ENCODE results near the gene PCYOX1L. TPM values are rescaled to one million over a fixed set of nuclear protein-coding genes. Genes with fewer than 3 reads are reported as not detected.

Gene PCYOX1L, protein sequence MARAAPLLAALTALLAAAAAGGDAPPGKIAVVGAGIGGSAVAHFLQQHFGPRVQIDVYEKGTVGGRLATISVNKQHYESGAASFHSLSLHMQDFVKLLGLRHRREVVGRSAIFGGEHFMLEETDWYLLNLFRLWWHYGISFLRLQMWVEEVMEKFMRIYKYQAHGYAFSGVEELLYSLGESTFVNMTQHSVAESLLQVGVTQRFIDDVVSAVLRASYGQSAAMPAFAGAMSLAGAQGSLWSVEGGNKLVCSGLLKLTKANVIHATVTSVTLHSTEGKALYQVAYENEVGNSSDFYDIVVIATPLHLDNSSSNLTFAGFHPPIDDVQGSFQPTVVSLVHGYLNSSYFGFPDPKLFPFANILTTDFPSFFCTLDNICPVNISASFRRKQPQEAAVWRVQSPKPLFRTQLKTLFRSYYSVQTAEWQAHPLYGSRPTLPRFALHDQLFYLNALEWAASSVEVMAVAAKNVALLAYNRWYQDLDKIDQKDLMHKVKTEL
- 10 to 100 TPM; 21.7 to 22.3 TPM for total RNA-seq

DNA sequence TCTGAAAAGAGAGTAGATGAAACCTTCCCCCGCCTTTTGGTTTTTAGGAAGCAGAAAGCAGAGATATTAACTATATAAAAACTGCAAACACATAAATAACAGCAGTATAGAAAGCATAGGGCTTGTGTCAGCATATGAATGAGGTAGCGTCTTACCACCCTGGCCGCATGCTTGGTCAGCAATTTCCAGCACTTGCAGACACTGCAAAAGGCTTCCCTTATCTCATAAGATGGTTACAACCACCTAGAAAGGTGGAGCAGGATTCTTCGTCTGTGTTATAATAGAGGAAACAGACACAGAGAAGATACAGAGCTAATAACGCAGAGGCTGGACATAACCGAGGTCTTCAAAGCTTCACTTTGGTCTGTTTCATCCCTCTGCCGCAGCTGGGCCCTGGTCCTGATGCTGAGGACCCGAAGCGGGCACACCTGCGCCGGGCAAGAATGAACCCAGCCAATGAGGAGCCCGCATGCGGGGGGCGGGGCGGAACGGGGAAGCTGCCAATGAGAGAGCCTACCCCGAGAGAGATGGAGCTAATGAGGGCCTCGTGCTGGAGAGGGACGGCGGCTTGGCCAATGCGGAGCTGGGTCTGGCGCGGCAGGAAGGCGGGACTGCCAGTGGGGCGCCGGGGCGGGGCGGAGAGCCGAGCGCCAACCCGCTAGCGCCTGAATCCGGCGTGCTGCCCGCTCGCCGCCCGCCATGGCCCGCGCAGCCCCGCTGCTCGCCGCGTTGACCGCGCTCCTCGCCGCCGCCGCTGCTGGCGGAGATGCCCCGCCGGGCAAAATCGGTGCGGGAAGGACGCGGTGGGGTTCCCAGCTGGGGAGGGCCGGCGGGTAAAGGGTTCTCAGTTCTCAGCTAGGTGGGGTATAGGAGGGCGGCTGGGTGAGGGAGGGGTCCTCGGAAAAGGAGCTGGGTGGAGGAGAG lies at the start of gene PCYOX1L:
Gene PCYOX1L (plus strand): TSS at position 677 of the 924 bp plus-strand sequence. CDS start 23 bp downstream, at position 700.
- CTCF ChIA-PET: interaction anchor here (0.8 to 2.5 kb wide), 7 partner anchors 8 to 193 kb away, joined by 3 to 11 read pairs (median 6); partner anchors contain the start of genes CSNK1A1 and GRPEL2
- POLR2A ChIA-PET: interaction anchor here (0.7 to 6.0 kb wide), 4 partner anchors 9 to 193 kb away, joined by 3 to 71 read pairs (median 6); partner anchors contain the start of gene GRPEL2

DNA sequence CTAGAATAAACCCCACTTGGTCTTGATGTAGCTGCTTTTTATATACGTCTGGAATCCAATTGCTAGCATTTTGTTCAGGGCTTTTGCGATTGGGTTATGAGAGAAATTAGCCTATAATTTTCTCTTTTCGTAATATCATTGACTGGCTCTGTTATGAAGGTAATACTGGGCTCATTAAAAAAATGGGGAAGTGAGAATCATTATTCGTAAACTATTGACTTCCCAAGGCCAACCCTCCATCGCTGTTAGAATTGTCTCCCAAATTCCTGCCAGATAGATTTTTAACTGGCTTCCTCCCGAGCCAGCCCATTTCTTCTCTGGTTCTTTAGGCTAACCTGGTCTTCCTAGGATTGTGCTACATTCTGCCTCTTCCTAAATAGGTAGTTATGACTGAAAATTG lies 48.5 kb upstream of the PCYOX1L start:
- ChIA-PET POLR2A (no interaction called here), CTCF (interaction anchor here (1.0 to 2.5 kb wide), 2 partner anchors 8 to 58 kb away, joined by 3 to 8 read pairs; no protein-coding TSS in a partner anchor)

DNA sequence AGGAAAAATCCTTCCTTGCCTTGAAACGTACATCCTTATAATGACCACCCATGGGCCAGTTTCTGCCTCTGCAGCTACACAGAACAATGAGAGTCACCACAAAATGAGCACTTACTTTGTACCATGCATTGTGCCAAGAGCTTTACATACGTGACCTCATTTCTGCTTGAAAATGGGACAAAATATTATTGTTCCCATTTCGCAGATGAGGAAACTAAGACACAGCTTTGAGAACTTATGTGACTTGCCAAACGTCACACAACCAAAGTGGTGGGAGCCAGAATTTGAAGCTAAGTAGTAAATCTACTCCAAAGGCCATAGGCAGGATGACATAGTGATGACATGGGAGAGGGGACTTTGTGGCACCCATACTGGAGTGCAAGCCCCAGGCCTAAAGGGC lies 47.4 kb upstream of the PCYOX1L start:
- POLR2A ChIA-PET: no interaction called here
- CTCF ChIA-PET: interaction anchor here (2.5 kb wide), 1 partner anchor 57 kb away, joined by 8 read pairs; no protein-coding TSS in a partner anchor

DNA sequence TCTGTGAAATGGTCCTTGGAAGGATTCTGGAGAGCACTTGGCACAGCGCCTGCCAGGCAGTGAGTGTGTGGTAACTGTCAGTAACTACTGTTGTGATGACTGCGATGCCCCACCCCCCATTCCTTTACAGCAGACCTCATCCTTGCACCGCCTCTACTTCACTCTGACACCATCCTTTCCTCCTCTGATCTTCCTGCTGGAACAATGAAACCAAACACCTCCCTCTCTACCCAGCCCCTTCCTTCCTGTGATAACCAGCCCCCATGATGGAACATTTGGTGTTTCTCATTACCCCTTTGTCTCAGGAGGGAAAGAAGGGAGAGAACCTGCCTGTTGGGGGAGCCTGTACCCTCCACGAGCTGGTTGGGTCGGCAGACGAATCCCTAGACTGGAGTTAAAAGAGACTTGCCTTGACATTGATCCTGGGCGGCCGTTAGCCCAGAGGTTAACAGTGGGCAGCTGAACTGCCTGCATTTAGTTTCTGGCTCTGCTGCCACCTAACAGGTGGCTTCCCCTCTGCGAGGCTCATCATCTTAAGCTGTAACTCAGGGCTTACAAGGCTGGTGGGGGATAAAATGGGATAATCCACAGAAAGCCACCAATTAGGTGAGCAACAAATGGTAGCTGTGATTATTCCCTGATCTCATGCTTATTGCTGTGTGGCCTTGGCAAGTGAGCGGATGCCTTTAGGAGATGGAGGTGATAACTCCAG lies 46.7 kb upstream of the PCYOX1L start:
- POLR2A ChIA-PET: no interaction called here
- CTCF ChIA-PET: no interaction called here

DNA sequence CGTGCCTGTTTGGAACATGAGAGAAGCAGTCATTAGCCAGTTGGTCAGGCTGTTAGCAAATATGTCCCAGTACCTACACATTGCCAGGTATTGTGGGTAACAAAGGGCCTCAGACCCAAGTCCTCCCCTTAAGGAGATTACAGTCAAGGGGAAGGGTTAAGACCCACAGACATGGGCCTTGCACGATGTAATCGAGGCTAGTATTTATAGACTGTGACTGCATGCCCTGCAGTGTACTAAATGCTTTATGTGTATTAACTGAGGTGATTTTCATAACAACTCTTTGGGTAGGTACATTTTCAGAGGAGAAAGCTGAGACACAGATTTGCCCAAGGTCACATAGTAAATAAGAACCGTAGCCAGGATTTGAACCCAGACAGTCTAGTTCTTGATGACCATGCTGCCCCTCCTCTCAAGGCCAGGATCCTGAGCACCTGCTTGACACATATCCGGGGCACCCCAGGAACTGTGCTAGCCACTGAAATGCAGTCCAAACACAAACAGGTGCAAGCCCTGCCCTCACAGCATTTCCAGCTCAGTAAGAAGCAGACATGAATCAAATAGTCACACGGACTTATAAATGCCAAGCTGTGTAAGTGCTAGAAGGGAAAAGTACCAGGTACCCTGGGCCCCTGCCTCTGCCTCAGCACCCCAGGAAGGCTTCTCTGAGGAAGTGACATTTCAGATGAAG lies 44.5 kb upstream of the PCYOX1L start:
- POLR2A ChIA-PET: no interaction called here

DNA sequence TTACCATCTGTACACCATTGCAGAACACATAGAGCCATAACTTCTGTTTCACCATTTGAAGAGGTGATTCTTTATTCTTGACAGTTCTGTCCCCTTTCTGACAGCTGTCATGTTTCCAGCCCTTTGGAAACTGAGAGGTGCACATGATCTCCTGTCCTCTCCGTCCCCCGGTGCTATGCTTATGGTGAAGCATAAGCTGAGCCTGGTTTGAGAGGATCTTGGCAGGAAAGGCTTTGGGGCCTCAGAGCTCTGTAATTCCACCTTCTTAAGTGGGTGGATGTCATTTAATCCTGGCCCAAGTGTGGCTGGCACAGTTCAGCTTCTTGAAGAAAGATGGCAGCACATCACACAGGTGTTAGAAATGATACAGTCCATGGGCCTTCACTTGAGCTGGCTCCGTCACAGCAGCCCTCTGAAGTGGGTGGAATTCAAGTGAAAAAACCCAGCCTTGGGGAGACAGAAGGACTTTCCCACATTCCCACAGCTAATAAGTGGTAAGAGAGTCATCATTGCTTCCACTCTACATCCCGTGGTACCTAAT lies 43.2 kb upstream of the PCYOX1L start:
- ChIA-PET CTCF (interaction anchor here (1.1 to 5.4 kb wide), 3 partner anchors 35 to 57 kb away, joined by 3 to 30 read pairs (median 9); no protein-coding TSS in a partner anchor), POLR2A (no interaction called here)

More for the DNA sequence above, 44.5 kb upstream of the PCYOX1L start:
- CTCF ChIA-PET: interaction anchor here (0.7 to 5.4 kb wide), 3 partner anchors 27 to 58 kb away, joined by 4 to 30 read pairs (median 9); no protein-coding TSS in a partner anchor

DNA sequence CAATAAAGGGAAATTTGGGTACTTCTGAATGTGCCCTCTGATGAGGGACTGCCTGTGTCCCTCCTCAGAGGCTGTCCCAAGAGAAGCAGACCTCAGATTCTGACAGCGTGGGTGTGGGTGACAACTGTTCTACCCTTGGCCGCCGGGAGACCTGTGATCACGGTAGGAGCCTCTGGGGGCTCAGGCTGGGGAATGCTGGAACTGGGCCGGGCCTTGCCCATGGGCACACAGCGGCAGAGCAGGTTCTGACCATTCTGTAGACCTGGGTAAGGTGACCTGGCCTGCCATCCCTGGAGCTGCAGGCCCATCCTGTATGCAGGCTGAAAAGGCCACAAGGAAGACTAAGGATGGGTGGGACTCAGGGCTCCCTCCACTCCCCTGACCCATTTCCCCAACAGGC lies 42.1 kb upstream of the PCYOX1L start:
- CTCF ChIA-PET: interaction anchor here (1.4 to 5.4 kb wide), 3 partner anchors 52 to 66 kb away, joined by 3 to 30 read pairs (median 9); no protein-coding TSS in a partner anchor
- POLR2A ChIA-PET: no interaction called here

DNA sequence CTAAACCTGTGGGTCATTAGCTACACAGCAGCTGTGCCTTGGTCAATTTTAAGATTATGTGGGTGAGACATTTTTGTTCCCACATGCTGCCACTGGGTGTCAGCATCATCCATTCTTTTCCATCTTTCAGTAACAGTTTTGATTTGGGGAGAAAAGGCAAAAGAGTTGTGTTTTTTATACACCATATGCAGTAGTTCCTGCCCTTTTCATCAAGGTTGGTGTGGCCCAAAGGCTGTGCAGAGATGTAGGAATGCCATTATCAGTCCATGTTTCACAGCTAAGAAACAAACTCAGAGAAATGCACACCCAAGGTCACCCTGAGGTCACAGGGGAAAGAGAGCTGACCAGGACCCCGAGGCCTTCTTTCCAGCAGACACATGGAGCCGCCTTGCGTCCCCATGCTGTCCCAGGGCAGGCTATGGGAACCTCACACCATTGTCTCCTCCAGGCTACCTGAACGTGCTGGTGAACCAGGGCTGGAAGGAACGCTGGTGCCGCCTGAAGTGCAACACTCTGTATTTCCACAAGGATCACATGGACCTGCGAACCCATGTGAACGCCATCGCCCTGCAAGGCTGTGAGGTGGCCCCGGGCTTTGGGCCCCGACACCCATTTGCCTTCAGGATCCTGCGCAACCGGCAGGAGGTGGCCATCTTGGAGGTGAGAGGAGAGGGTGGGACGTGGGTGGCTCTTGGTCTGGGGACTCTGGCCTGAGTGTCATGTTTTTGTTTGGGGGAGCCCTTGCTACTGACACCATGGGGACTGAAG lies 40.4 kb upstream of the PCYOX1L start:
- POLR2A ChIA-PET: no interaction called here
- CTCF ChIA-PET: interaction anchor here (0.6 to 5.4 kb wide), 13 partner anchors 8 to 123 kb away, joined by 3 to 30 read pairs (median 4); partner anchors contain the start of genes GRPEL2 and PCYOX1L

DNA sequence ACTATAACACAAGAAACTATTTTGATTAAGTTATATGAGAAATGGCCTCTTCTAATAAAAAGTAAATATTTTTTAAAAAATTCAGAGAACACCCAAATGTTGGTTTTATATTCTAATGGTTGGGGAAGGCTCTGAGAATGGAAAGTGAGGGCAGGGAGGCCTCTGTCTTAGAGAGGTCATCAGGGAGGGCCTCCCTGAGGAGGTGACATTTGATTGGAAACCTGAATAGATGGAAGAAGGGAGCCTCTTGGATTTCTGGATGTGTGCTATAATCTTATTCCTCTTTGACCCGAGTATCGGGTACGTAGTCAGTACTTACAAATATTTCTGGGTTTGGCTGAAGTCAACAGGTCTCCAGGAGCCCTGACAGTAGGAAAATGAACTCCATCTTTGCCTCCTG lies 38.7 kb upstream of the PCYOX1L start:
- CTCF ChIA-PET: interaction anchor here (0.6 to 2.7 kb wide), 4 partner anchors 24 to 146 kb away, joined by 3 to 8 read pairs (median 3); partner anchors contain the start of gene GRPEL2

DNA sequence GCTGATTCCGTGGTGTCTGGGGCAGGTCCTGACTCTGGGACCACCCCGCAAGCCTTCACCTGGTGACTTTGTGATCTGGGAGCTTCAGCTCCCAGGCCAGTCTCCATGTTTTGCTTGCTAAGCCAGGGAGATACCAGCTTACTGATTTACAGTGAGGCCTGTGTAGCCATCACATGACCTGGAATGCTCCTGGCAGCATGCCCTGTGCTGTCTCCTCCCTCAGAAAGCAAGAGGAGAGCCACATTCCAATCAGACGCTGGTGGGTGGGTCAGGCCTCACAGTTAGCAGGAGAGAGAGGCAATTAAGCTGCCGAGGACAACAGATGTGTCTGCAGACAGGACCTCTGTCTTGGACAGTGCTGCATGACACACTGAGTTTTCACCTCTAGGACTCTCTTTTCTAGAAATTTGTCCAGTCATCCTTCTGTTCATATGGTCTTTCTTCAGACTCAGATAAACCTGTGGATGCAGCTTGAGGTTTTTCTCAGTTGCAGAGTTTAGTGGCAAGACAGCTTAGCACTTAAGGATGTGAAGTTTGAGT lies 37.0 kb upstream of the PCYOX1L start:
- ChIA-PET POLR2A (no interaction called here), CTCF (interaction anchor here (1.3 to 1.6 kb wide), 3 partner anchors 24 to 61 kb away, joined by 3 read pairs; partner anchors contain the start of gene GRPEL2)

More for the DNA sequence above, 38.7 kb upstream of the PCYOX1L start:
- POLR2A ChIA-PET: no interaction called here

DNA sequence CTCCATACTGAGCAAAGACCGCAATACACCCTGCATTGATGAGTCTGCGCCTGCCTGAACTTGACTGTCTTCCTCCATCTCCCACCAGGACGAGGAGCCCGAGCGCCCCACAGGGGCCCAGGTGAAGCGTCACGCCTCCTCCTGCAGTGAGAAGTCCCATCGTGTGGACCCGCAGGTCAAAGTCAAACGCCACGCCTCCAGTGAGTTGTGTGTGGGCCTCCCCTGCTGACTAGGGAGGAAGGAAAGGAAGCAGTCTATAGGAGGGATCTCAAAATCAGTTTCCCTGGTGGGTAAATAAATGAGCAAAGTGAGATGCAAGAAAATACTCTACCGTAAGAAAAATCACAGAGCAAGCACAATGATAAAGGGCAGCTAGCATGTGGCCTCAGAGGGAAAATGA lies 35.3 kb upstream of the PCYOX1L start:
- ChIA-PET POLR2A (no interaction called here), CTCF (no interaction called here)

DNA sequence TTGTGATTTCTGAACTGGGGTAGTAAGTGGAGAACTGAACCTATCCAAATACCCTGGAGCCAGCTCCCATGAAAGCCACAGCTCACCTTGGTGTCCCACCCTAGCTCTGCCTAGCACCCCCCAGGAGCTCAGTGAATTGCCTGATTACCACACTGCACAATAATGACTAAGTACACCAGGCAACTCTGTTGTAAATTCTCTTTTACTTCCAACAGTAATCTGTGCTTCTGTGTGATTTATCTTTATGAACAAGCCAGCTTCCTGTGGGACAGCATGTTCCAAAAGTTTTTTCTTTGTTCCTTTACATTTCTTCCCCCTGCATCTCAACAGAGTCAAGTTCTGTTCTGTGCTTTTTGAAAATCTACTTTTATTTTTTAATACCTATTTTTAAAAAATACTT lies 34.6 kb upstream of the PCYOX1L start:
- CTCF ChIA-PET: no interaction called here
- POLR2A ChIA-PET: no interaction called here

DNA sequence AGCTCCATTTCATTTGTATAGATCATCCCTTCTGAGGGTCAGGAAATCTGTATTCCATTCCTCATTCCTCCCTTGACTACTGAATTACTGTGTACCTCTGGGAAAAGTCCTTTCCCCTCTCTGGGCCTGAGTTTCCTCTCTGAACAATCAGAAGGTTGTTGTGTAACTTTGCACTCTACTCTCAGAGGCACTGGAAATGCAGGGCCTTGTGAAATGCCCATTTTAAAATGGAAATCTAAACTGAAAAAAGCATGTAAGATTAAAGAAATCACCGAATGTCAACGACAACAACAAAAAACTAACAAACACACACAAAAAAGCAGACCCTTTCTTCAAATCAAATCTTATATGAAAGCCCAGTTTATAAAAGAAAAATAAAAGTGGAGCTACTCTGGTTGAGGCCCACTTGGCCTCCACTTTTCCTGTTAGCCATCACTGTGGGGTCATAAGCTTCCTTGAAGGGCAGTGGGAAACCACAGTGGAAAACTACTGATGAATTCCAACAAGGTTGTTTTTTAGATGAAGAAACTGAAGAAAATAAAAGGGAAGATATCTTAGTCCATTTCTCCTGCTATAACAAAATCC lies 34.1 kb upstream of the PCYOX1L start:
- CTCF ChIA-PET: no interaction called here
- POLR2A ChIA-PET: no interaction called here

DNA sequence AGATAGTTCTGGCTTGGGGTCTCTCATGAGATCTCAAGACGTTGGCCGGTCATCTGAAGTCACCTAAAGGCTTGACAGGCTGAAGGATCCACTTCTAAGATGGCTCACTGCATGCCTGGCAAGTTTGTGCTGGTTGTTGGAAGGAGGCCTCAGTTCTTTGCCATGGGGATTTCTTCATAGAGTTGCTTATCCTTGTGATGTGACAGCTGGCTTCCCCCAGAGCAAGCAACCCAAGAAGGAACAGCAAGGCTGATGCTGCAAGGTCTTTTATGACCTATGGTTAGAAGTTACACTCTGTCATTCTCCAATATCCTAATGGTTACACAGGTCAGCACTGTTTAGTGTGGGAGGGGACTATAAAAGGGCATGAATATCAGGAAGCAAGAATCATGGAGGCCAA lies 33.2 kb upstream of the PCYOX1L start:
- ChIA-PET POLR2A (no interaction called here), CTCF (interaction anchor here (1.8 kb wide), 1 partner anchor 47 kb away, joined by 6 read pairs; no protein-coding TSS in a partner anchor)

DNA sequence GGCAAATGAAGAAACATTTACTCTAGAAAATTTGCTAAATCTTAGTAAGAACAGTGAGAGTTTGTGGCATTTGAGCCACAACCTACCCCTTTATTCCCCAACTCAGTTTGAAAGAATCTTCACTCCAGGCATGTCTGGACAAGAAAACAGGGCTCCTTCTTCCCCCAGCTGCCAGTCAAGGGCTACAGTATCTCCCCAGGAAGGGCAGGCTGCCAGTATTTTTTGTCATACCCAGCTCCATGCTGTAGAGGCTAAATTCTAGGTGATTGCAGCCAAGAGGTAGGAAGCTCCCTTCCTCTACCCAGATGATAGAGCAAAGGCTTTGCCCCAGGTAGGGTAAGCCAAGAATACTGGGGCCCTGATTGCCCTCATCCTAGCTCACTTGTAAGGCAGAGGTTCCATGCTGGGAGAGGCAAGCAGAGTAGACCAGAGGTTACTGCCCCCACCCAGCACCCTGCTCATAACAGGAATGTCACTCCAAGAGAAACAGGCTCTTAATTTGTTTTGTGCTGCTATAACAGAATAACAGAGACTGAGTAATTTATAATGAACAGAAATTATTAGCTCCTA lies 32.6 kb upstream of the PCYOX1L start:
- CTCF ChIA-PET: interaction anchor here (1.2 to 1.8 kb wide), 3 partner anchors 8 to 46 kb away, joined by 3 to 6 read pairs (median 4); no protein-coding TSS in a partner anchor
- POLR2A ChIA-PET: no interaction called here

DNA sequence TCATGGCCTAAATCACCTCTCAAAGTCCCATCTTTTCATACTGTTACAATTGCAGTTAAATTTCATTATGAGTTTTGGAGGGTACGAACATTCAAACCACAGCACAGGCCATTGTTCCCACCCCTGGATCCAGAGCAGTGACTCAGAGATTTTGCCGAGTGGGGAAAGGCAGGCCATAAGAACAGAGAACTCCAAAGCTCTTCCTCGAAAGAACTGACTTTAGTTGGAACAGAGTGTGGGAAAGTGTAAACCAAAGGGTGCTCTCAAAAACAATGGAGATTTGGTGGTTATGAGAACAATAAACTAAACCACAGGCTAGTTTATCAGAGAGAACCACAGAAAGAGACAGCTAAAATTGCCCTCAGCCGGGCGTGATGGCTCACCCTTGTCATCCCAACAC lies 32.0 kb upstream of the PCYOX1L start:
- POLR2A ChIA-PET: no interaction called here

More for the DNA sequence above, 32.0 kb upstream of the PCYOX1L start:
- CTCF ChIA-PET: interaction anchor here (0.7 to 1.8 kb wide), 4 partner anchors 9 to 47 kb away, joined by 3 to 6 read pairs (median 4); no protein-coding TSS in a partner anchor

Data from activated CD8-positive, alpha-beta memory T cell treated with anti-CD3 and anti-CD28 coated beads for 36 hours (primary cell).